ENCODE data around the gene CRY2. TPM values are rescaled to one million over a fixed set of nuclear protein-coding genes. Genes with fewer than 3 reads are reported as not detected.

CRY2 gene
- total and polyA plus RNA-seq, 2 experiments from 2014 or later = 9.5 to 15.4 TPM

DNA sequence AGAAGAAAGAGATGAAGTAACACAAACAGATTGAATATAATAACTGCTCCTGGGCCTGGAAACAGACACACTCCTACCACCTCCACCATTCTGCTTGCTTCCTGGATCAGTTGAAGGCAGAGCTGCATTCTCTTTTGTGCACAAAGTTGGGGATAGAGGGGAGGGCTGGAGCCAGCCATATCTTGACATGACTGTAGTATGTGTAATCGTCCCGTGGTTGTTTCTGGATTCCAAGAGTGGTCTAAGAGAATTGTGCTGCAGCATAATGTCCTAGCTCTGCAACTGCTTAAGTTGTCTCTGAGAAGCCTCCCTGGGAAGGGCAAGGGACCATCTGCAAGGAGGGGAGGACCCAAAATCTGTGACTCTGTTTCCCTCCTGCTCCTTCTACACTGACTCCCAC is 3.2 kb downstream of the CRY2 start:
- peaks cover 49% of the 10 kb centered on the region for H3K4me1 ChIP-seq (ENCODE audit: insufficient read depth)
- no peak overlapping the region for H2AFZ ChIP-seq
- Mint-ChIP-seq H3K27me3 (ENCODE audit: insufficient read depth, low read depth, poor library complexity) (peaks cover 18% of the 10 kb centered on the region), H3K4me1 (peaks cover 51% of the 10 kb centered on the region), H3K36me3 (ENCODE audit: low read depth) (no peaks in the 10 kb centered on the region), H3K4me3 (no peak overlapping the region), H3K27ac (no peak overlapping the region), H3K9me3 (no peaks in the 10 kb centered on the region)
- peaks cover 33% of the 10 kb centered on the region for H4K20me1 ChIP-seq (replicated peaks; ENCODE audit: insufficient read depth)
- H3K36me3 ChIP-seq (ENCODE audit: insufficient read depth) = no peaks in the 10 kb centered on the region
- DNase-seq (ENCODE audit: low spot score) (no peak), ATAC-seq (no peak)
- H3K27ac ChIP-seq (ENCODE audit: low read depth) = no peak overlapping the region
- no peak overlapping the region for H3K4me2 ChIP-seq
- TF ChIP-seq EZH2phosphoT487 (IDR thresholded peaks at IDR 0.05; ENCODE audit: unreplicated experiment) = no peak
- no peaks in the 10 kb centered on the region for H3K9me2 ChIP-seq (ENCODE audit: insufficient read depth)
- H3K4me3 ChIP-seq = no peak overlapping the region
- peaks cover 26% of the 10 kb centered on the region for H3K79me2 ChIP-seq (replicated peaks; ENCODE audit: insufficient read depth)
- peaks cover 29% of the 10 kb centered on the region for H3K27me3 ChIP-seq (ENCODE audit: insufficient read depth)
- H3F3A ChIP-seq (replicated peaks; ENCODE audit: low read depth) = 0 out of 2 replicates have a peak, but pooled peaks cover 9% of the 10 kb centered on the region

DNA sequence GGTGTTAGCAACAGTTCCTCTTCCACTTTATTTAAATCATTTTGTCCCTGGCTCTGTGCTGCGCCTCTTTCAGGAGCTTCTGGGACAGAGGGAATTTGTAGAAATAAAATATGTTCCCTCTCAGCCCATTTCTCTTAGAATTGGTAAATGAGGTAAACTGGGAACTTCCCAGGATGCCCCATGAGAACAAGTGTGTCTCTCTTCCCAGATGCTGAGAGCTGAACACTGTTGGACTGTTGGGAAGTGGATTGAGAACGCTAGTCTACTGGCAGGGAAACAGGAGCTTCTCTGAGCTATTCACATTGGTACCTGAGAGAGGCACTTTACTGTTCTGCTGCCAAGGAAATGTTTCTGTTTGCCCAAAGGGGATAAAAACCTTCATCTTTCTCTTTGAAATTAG is 4.0 kb downstream of the CRY2 start:
- DNase-seq (ENCODE audit: low spot score) = no peak
- peaks cover 26% of the 10 kb centered on the region for H3K79me2 ChIP-seq (replicated peaks; ENCODE audit: insufficient read depth)
- H3K4me1 ChIP-seq (ENCODE audit: insufficient read depth) = peaks cover 50% of the 10 kb centered on the region
- no peaks in the 10 kb centered on the region for H3K36me3 ChIP-seq (ENCODE audit: insufficient read depth)
- no peak overlapping the region for H3K4me3 ChIP-seq
- Mint-ChIP-seq H3K36me3 (ENCODE audit: low read depth) (no peaks in the 10 kb centered on the region), H3K4me3 (no peak overlapping the region), H3K27ac (no peak overlapping the region), H3K27me3 (ENCODE audit: insufficient read depth, low read depth, poor library complexity) (peaks cover 14% of the 10 kb centered on the region), H3K9me3 (no peaks in the 10 kb centered on the region), H3K4me1 (peaks cover 56% of the 10 kb centered on the region)
- peaks cover 21% of the 10 kb centered on the region for H3K27me3 ChIP-seq (ENCODE audit: insufficient read depth)
- H2AFZ ChIP-seq = no peak overlapping the region
- ATAC-seq = no peak
- peaks cover 38% of the 10 kb centered on the region for H4K20me1 ChIP-seq (replicated peaks; ENCODE audit: insufficient read depth)
- H3K9me2 ChIP-seq (ENCODE audit: insufficient read depth) = no peaks in the 10 kb centered on the region
- no peak overlapping the region for H3K27ac ChIP-seq (ENCODE audit: low read depth)
- 0 out of 2 replicates have a peak, but pooled peaks cover 8% of the 10 kb centered on the region for H3F3A ChIP-seq (replicated peaks; ENCODE audit: low read depth)
- H3K4me2 ChIP-seq = no peak overlapping the region
- TF ChIP-seq ZNF331 (CRISPR knock-in tag; IDR thresholded peaks at IDR 0.05; ENCODE audit: low read depth) (no peak), ZNF114 (CRISPR knock-in tag; IDR thresholded peaks at IDR 0.05) (no peak), EZH2 (IDR thresholded peaks at IDR 0.05; ENCODE audit: low read depth, unreplicated experiment) (no peak), NANOG (IDR thresholded peaks at IDR 0.05; ENCODE audit: borderline replicate concordance) (no peak), STAT1 (IDR thresholded peaks at IDR 0.05; ENCODE audit: unreplicated experiment) (no peak), JUNB (IDR thresholded peaks at IDR 0.05; ENCODE audit: unreplicated experiment) (no peak), POLR2AphosphoS5 (IDR thresholded peaks at IDR 0.05; ENCODE audit: low read depth) (no peak)
- TF ChIP-seq, protein P1, sequence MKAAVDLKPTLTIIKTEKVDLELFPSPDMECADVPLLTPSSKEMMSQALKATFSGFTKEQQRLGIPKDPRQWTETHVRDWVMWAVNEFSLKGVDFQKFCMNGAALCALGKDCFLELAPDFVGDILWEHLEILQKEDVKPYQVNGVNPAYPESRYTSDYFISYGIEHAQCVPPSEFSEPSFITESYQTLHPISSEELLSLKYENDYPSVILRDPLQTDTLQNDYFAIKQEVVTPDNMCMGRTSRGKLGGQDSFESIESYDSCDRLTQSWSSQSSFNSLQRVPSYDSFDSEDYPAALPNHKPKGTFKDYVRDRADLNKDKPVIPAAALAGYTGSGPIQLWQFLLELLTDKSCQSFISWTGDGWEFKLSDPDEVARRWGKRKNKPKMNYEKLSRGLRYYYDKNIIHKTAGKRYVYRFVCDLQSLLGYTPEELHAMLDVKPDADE (IDR thresholded peaks at IDR 0.05) = no peak
- TF ChIP-seq, protein P2, sequence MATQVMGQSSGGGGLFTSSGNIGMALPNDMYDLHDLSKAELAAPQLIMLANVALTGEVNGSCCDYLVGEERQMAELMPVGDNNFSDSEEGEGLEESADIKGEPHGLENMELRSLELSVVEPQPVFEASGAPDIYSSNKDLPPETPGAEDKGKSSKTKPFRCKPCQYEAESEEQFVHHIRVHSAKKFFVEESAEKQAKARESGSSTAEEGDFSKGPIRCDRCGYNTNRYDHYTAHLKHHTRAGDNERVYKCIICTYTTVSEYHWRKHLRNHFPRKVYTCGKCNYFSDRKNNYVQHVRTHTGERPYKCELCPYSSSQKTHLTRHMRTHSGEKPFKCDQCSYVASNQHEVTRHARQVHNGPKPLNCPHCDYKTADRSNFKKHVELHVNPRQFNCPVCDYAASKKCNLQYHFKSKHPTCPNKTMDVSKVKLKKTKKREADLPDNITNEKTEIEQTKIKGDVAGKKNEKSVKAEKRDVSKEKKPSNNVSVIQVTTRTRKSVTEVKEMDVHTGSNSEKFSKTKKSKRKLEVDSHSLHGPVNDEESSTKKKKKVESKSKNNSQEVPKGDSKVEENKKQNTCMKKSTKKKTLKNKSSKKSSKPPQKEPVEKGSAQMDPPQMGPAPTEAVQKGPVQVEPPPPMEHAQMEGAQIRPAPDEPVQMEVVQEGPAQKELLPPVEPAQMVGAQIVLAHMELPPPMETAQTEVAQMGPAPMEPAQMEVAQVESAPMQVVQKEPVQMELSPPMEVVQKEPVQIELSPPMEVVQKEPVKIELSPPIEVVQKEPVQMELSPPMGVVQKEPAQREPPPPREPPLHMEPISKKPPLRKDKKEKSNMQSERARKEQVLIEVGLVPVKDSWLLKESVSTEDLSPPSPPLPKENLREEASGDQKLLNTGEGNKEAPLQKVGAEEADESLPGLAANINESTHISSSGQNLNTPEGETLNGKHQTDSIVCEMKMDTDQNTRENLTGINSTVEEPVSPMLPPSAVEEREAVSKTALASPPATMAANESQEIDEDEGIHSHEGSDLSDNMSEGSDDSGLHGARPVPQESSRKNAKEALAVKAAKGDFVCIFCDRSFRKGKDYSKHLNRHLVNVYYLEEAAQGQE (IDR thresholded peaks at IDR 0.05; ENCODE audit: unreplicated experiment) = no peak
- TF ChIP-seq, protein P3, sequence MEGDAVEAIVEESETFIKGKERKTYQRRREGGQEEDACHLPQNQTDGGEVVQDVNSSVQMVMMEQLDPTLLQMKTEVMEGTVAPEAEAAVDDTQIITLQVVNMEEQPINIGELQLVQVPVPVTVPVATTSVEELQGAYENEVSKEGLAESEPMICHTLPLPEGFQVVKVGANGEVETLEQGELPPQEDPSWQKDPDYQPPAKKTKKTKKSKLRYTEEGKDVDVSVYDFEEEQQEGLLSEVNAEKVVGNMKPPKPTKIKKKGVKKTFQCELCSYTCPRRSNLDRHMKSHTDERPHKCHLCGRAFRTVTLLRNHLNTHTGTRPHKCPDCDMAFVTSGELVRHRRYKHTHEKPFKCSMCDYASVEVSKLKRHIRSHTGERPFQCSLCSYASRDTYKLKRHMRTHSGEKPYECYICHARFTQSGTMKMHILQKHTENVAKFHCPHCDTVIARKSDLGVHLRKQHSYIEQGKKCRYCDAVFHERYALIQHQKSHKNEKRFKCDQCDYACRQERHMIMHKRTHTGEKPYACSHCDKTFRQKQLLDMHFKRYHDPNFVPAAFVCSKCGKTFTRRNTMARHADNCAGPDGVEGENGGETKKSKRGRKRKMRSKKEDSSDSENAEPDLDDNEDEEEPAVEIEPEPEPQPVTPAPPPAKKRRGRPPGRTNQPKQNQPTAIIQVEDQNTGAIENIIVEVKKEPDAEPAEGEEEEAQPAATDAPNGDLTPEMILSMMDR (conservative IDR thresholded peaks at IDR 0.05; ENCODE audit: low read depth in 2 of 2) = no peak

Measured in GM23338 (cell line).